ENCODE data around the gene TCTN1.
A peak's percentile ranks its signal among the peaks of the same experiment; 100 is the strongest.
"Not testable (repeated sequence)": the region's sequence is repeated elsewhere in the genome, so short reads cannot be mapped to it uniquely, and the experiment has no call there.

Gene TCTN1

GRCh38 chr12:110613771-110614684 lies at the start of gene TCTN1:
TSS of gene TCTN1 (plus strand) at chr12:110614129. CDS start at chr12:110614183, 54 bp downstream.
- DNase-seq, result peak; percentile 96

- DNase-seq, result no peak
Observed at GRCh38 chr12:110564471-110564991, 49.4 kb upstream of the TCTN1 start.

GRCh38 chr12:110565894-110566871 lies 47.7 kb upstream of the TCTN1 start:
- DNase-seq, result no peak

- no peak for DNase-seq
Observed at GRCh38 chr12:110566993-110567392, 46.9 kb upstream of the TCTN1 start.

- no peak for DNase-seq
Observed at GRCh38 chr12:110568752-110569151, 45.2 kb upstream of the TCTN1 start.

GRCh38 chr12:110569838-110570237 lies 44.1 kb upstream of the TCTN1 start:
- DNase-seq, result not testable (repeated sequence)

- not testable (repeated sequence) for DNase-seq
Observed at GRCh38 chr12:110570798-110571197, 43.1 kb upstream of the TCTN1 start.

- DNase-seq, result no peak
Observed at GRCh38 chr12:110574044-110574443, 39.9 kb upstream of the TCTN1 start.

GRCh38 chr12:110574717-110575230 lies 39.2 kb upstream of the TCTN1 start:
- not testable (repeated sequence) for DNase-seq

- DNase-seq, result no peak
Observed at GRCh38 chr12:110575326-110575725, 38.6 kb upstream of the TCTN1 start.

- no peak for DNase-seq
Observed at GRCh38 chr12:110576504-110576903, 37.4 kb upstream of the TCTN1 start.

- peak; percentile 68 for DNase-seq
Observed at GRCh38 chr12:110577864-110578693, 35.9 kb upstream of the TCTN1 start.

GRCh38 chr12:110578694-110579534 lies 35.0 kb upstream of the TCTN1 start:
- peak; percentile 43 for DNase-seq

GRCh38 chr12:110579535-110580253 lies 34.2 kb upstream of the TCTN1 start:
- peak; percentile 32 for DNase-seq

- DNase-seq, result no peak
Observed at GRCh38 chr12:110581931-110582275, 32.0 kb upstream of the TCTN1 start.

- peak; percentile 86 for DNase-seq
Observed at GRCh38 chr12:110582276-110583136, 31.4 kb upstream of the TCTN1 start.

- DNase-seq, result peak; percentile 98
Observed at GRCh38 chr12:110583137-110584059, 30.5 kb upstream of the TCTN1 start, which contains the start of gene PPTC7. TSS of gene PPTC7 (minus strand) at chr12:110583318. CDS start at chr12:110583031, 287 bp downstream.

GRCh38 chr12:110585231-110585799 lies 28.6 kb upstream of the TCTN1 start:
- peak; percentile 56 for DNase-seq

Measured in CD4-positive, alpha-beta T cell treated with Interleukin-17A for 1 hour (primary cell).